GM12878 (cell line): ENCODE results near the gene CLEC2B. TPM values are rescaled to one million over a fixed set of nuclear protein-coding genes. Genes with fewer than 3 reads are reported as not detected.

Source experiments
- ATAC-seq: fragments of 200-7000 bp; cut with Tn5 transposase; 3 replicates; pipeline ENCODE4 v1.9.1; 2020; ENCODE audit warnings: mild to moderate bottlenecking, moderate library complexity
- BruUV-seq: library from RNA; stranded (reverse); fragments of 400-500 nt; replicated peaks from 2 replicates; lab custom pipeline; 2021; lab: Mats Ljungman, UMichigan
- CTCF ChIA-PET: fragments of 300-600 bp; sonication (Branson Sonifier 250); formaldehyde crosslinking; extraction: SDS; loops from one replicate; lab custom pipeline; 2021; ENCODE audit warnings: inconsistent platforms; lab: Yijun Ruan, JAX
- POLR2A ChIA-PET: fragments of 350-600 bp; formaldehyde crosslinking; extraction: SDS; loops from one replicate; lab custom pipeline; 2021; ENCODE audit warnings: inconsistent platforms; lab: Charles Lee
- RAD21 ChIA-PET: fragments of 300-600 bp; sonication (Branson Sonifier 250); formaldehyde crosslinking; loops from one replicate; lab custom pipeline; 2023; ENCODE audit warnings: antibody characterized with exemption; ENCODE audit not compliant: unreplicated experiment; lab: Charles Lee
- SMC1A ChIA-PET: fragments of 300-600 bp; sonication (Branson Sonifier 250); formaldehyde crosslinking; loops from one replicate; lab custom pipeline; 2023; ENCODE audit not compliant: unreplicated experiment, uncharacterized antibody; lab: Charles Lee
- DNase-seq: peaks from one replicate; pipeline ENCODE4 v3.0.0-alpha.2; 2011; ENCODE audit warnings: low read depth, low spot score
- FAIRE-seq: peaks from 3 replicates; lab custom pipeline; 2011; peaks lifted over from hg19 to GRCh38; lab: Jason Lieb, UNC
- H2AFZ ChIP-seq: 2 replicates; pipeline ENCODE4 v1.6.0; 2011; ENCODE audit warnings: low read depth, low read length, control low read depth; ENCODE audit not compliant: control insufficient read depth
- H3K27ac ChIP-seq: 2 replicates; pipeline ENCODE4 v1.5.1; 2011; ENCODE audit warnings: control low read depth; ENCODE audit not compliant: control insufficient read depth, insufficient read depth
- H3K27me3 ChIP-seq, 2 experiments: replicated peaks in 1 of 2; 2 replicates each; pipeline versions ENCODE4 v1.6.0 to v1.6.1; 2011; ENCODE audit warnings: low read length in 1 of 2; ENCODE audit not compliant: control insufficient read depth in 2 of 2, insufficient read depth in 2 of 2
- H3K36me3 ChIP-seq, 2 experiments: 2 replicates each; pipeline ENCODE4 v1.5.1; 2011; ENCODE audit warnings: low read length in 1 of 2; ENCODE audit not compliant: control insufficient read depth in 2 of 2, insufficient read depth in 2 of 2
- H3K4me1 ChIP-seq: 2 replicates; pipeline ENCODE4 v1.6.1; 2011; ENCODE audit warnings: mild to moderate bottlenecking, low read length, moderate library complexity, mixed read lengths; ENCODE audit not compliant: control insufficient read depth, insufficient read depth
- H3K4me2 ChIP-seq: 2 replicates; pipeline ENCODE4 v1.6.0; 2011; ENCODE audit warnings: control low read depth; ENCODE audit not compliant: control insufficient read depth, insufficient read depth
- H3K4me3 ChIP-seq: fragments of 200-600 bp; sonication (generic); 2 replicates; pipeline ENCODE4 v1.5.1; 2016
- H3K79me2 ChIP-seq: 2 replicates; pipeline ENCODE4 v1.6.0; 2011; ENCODE audit warnings: low read length; ENCODE audit not compliant: control insufficient read depth, insufficient read depth
- H3K9ac ChIP-seq: 2 replicates; pipeline ENCODE4 v1.8.0; 2011; ENCODE audit warnings: low read length, control low read depth, mixed read lengths; ENCODE audit not compliant: control insufficient read depth, insufficient read depth
- H3K9me3 ChIP-seq: replicated peaks from 3 replicates; pipeline ENCODE4 v1.5.1; 2011; ENCODE audit warnings: mild to moderate bottlenecking, low read length; ENCODE audit not compliant: control insufficient read depth, insufficient read depth
- H4K20me1 ChIP-seq: 2 replicates; pipeline ENCODE4 v1.6.0; 2011; ENCODE audit not compliant: control insufficient read depth, insufficient read depth
- BACH1 ChIP-seq: fragments of 450-650 bp; IDR thresholded peaks from 2 replicates; pipeline ENCODE4 v1.6.1; 2017; ENCODE audit warnings: mild to moderate bottlenecking, borderline replicate concordance
- CHD1 ChIP-seq: IDR thresholded peaks from 2 replicates; pipeline ENCODE4 v1.6.1; 2012; ENCODE audit warnings: low read depth, low read length, improper control_type of control experiment
- NBN ChIP-seq: fragments of 450-650 bp; IDR thresholded peaks from 2 replicates; pipeline ENCODE4 v1.6.1; 2016
- NFXL1 ChIP-seq: fragments of 450-650 bp; IDR thresholded peaks from 2 replicates; pipeline ENCODE4 v1.6.1; 2017; ENCODE audit warnings: antibody characterized with exemption, mild to moderate bottlenecking, borderline replicate concordance
- NR2F1 ChIP-seq: fragments of 450-650 bp; conservative IDR thresholded peaks from 2 replicates; pipeline ENCODE4 v1.6.1; 2017; ENCODE audit warnings: mild to moderate bottlenecking
- ZNF384 ChIP-seq: IDR thresholded peaks from 2 replicates; pipeline ENCODE4 v1.6.1; 2012; ENCODE audit warnings: low read depth, mild to moderate bottlenecking, low read length, improper control_type of control experiment, borderline replicate concordance
- ZNF622 ChIP-seq: fragments of 450-650 bp; IDR thresholded peaks from 2 replicates; pipeline ENCODE4 v1.6.1; 2017; ENCODE audit warnings: mild to moderate bottlenecking, inconsistent platforms
- ZSCAN29 ChIP-seq: fragments of 450-650 bp; IDR thresholded peaks from 2 replicates; pipeline ENCODE4 v1.6.1; 2017; ENCODE audit warnings: mild to moderate bottlenecking, moderate library complexity
- WGBS: methylation state at CpG from one replicate; pipeline ENCODE4 v1.1.6; 2016; ENCODE audit warnings: low lambda C conversion rate; ENCODE audit not compliant: insufficient replicate concordance, insufficient coverage; ENCODE audit errors: missing lambda C conversion rate; 5-methylcytosine and 5-hydroxymethylcytosine counted together
- in situ Hi-C: fragments of 300-500 bp; cut with MboI; formaldehyde crosslinking; loops from 9 replicates; pipeline ENCODE4 v1.14.3; 2018; ENCODE audit warnings: mixed read lengths
- intact Hi-C: fragments of 100-400 bp; cut with micrococcal nuclease; formaldehyde crosslinking; loops from one replicate; pipeline ENCODE4 v1.14.2; 2022; ENCODE audit not compliant: unreplicated experiment
- polyA plus RNA-seq, 11 experiments: library from polyadenylated mRNA; depleted of rRNA in 4 of 11; unstranded in 6 of 11; stranded (reverse) in 5 of 11; fragments of >200 nt; fragmentation: Nextera tagmentation in 4 of 11; fragmentation: Illumina TruSeq in 1 of 11; extraction: Ambion mirVana in 4 of 11; extraction: Trizol in 1 of 11; gene quantifications; 1 replicate in 1 of 11; 2 replicates in 10 of 11; pipeline versions ENCODE4 v1.2.1 to v1.2.3, GENCODE V29; 2011 to 2016; ENCODE audit warnings: inconsistent platforms in 2 of 11, missing spikeins in 2 of 11, low read depth in 1 of 11
- total RNA-seq, 4 experiments: library from RNA; depleted of rRNA in 3 of 4; stranded (reverse); fragments of >200 nt in 3 of 4; fragmentation: Illumina TruSeq in 1 of 4; extraction: Trizol in 1 of 4; gene quantifications; 2 replicates each; pipeline versions ENCODE4 v1.2.1 to v1.2.3, GENCODE V29; 2013 to 2021
- TF ChIP-seq, protein P1 (sequence below): fragments of 450-650 bp; IDR thresholded peaks from 2 replicates; pipeline ENCODE4 v1.6.1; 2016; ENCODE audit warnings: mild to moderate bottlenecking, moderate library complexity, borderline replicate concordance
- TF ChIP-seq, protein P2 (sequence below): fragments of 450-650 bp; formaldehyde crosslinking; IDR thresholded peaks from 2 replicates; pipeline ENCODE4 v1.5.0; 2022; ENCODE audit warnings: mild to moderate bottlenecking, missing genetic modification characterization
- TF ChIP-seq, protein P3 (sequence below): fragments of 450-650 bp; IDR thresholded peaks from 2 replicates; pipeline ENCODE4 v1.6.1; 2017; ENCODE audit warnings: mild to moderate bottlenecking, low read depth, inconsistent platforms; ENCODE audit not compliant: poor library complexity, severe bottlenecking

The CLEC2B gene
- total and polyA plus RNA-seq, 10 of the 15 experiments (the other 5 are each of a cell fraction or from before 2014, with no cell fraction given): 7.1 to 21.6 (median 12.0) TPM

DNA sequence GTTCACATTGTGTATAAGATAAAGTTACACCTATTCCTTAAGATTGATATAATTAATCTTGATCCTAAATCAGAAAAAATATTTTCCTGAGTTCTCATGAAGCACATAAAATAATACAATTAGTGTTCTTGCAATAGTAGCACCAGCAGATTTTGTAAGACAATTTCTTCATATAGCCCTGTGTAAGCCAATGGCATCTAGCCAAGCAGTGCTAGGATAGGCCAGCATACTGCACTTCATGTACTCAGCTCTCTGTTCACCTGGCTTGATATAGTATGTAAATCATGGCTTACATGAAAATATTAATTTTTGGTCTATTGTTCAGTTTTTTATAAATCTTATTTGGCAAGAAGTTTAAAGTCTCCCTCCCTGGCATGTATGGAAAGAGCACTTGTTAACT is 14.0 kb upstream of the CLEC2B start (continued):
- TF ChIP-seq ZSCAN29: no peak
- no peak for TF ChIP-seq BACH1
- TF ChIP-seq NR2F1: no peak
- TF ChIP-seq NBN: no peak
- TF ChIP-seq ZNF384: no peak
- TF ChIP-seq NFXL1: no peak

DNA sequence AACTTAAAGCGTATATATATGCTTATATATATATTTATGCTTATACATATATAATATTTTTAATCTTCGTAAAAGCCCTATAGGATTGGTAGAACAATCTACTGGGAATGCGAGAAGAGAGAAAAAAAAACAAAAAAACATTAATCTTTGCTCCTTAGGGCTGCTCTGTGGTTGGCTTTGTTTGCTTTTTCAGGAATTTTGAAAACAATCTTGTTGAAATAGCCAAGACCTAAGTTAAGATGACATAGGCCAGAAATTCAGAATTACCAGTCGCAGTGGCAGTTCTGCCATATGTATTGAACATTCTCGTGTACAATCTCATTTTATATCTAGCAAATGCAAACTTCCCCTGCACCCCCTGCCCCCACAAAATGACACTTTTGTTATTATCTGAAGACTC is 12.8 kb upstream of the CLEC2B start:
- BruUV-seq: no TSS peak
- Histone ChIP-seq H3K4me1 (no peaks in the 10 kb centered on the region), H3K9me3 (no peaks in the 10 kb centered on the region), H3K27ac (no peak overlapping the region), H3K27me3 (no peaks in the 10 kb centered on the region), H3K79me2 (no peaks in the 10 kb centered on the region), H3K9ac (no peak overlapping the region), H4K20me1 (no peaks in the 10 kb centered on the region), H2AFZ (no peak overlapping the region), H3K4me2 (no peak overlapping the region), H3K4me3 (no peak overlapping the region), H3K36me3 (no peaks in the 10 kb centered on the region)
- in situ Hi-C loops: no loop called here
- ATAC-seq (no peak), FAIRE-seq (no peak), DNase-seq (no peak)
- ChIA-PET RAD21 (no interaction called here), SMC1A (no interaction called here), CTCF (no interaction called here), POLR2A (no interaction called here)
- intact Hi-C loops: no loop called here
- 59% methylated on average over 5 of the region's 5 CpGs for WGBS
- TF ChIP-seq, protein P1, sequence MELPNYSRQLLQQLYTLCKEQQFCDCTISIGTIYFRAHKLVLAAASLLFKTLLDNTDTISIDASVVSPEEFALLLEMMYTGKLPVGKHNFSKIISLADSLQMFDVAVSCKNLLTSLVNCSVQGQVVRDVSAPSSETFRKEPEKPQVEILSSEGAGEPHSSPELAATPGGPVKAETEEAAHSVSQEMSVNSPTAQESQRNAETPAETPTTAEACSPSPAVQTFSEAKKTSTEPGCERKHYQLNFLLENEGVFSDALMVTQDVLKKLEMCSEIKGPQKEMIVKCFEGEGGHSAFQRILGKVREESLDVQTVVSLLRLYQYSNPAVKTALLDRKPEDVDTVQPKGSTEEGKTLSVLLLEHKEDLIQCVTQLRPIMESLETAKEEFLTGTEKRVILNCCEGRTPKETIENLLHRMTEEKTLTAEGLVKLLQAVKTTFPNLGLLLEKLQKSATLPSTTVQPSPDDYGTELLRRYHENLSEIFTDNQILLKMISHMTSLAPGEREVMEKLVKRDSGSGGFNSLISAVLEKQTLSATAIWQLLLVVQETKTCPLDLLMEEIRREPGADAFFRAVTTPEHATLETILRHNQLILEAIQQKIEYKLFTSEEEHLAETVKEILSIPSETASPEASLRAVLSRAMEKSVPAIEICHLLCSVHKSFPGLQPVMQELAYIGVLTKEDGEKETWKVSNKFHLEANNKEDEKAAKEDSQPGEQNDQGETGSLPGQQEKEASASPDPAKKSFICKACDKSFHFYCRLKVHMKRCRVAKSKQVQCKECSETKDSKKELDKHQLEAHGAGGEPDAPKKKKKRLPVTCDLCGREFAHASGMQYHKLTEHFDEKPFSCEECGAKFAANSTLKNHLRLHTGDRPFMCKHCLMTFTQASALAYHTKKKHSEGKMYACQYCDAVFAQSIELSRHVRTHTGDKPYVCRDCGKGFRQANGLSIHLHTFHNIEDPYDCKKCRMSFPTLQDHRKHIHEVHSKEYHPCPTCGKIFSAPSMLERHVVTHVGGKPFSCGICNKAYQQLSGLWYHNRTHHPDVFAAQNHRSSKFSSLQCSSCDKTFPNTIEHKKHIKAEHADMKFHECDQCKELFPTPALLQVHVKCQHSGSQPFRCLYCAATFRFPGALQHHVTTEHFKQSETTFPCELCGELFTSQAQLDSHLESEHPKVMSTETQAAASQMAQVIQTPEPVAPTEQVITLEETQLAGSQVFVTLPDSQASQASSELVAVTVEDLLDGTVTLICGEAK: no peak
- TF ChIP-seq, protein P2, sequence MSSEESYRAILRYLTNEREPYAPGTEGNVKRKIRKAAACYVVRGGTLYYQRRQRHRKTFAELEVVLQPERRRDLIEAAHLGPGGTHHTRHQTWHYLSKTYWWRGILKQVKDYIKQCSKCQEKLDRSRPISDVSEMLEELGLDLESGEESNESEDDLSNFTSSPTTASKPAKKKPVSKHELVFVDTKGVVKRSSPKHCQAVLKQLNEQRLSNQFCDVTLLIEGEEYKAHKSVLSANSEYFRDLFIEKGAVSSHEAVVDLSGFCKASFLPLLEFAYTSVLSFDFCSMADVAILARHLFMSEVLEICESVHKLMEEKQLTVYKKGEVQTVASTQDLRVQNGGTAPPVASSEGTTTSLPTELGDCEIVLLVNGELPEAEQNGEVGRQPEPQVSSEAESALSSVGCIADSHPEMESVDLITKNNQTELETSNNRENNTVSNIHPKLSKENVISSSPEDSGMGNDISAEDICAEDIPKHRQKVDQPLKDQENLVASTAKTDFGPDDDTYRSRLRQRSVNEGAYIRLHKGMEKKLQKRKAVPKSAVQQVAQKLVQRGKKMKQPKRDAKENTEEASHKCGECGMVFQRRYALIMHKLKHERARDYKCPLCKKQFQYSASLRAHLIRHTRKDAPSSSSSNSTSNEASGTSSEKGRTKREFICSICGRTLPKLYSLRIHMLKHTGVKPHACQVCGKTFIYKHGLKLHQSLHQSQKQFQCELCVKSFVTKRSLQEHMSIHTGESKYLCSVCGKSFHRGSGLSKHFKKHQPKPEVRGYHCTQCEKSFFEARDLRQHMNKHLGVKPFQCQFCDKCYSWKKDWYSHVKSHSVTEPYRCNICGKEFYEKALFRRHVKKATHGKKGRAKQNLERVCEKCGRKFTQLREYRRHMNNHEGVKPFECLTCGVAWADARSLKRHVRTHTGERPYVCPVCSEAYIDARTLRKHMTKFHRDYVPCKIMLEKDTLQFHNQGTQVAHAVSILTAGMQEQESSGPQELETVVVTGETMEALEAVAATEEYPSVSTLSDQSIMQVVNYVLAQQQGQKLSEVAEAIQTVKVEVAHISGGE (CRISPR knock-in tag): no peak
- TF ChIP-seq ZNF622 (no peak), CHD1 (no peak)
- TF ChIP-seq, protein P3, sequence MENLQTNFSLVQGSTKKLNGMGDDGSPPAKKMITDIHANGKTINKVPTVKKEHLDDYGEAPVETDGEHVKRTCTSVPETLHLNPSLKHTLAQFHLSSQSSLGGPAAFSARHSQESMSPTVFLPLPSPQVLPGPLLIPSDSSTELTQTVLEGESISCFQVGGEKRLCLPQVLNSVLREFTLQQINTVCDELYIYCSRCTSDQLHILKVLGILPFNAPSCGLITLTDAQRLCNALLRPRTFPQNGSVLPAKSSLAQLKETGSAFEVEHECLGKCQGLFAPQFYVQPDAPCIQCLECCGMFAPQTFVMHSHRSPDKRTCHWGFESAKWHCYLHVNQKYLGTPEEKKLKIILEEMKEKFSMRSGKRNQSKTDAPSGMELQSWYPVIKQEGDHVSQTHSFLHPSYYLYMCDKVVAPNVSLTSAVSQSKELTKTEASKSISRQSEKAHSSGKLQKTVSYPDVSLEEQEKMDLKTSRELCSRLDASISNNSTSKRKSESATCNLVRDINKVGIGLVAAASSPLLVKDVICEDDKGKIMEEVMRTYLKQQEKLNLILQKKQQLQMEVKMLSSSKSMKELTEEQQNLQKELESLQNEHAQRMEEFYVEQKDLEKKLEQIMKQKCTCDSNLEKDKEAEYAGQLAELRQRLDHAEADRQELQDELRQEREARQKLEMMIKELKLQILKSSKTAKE: no peak
